Adrenal gland (tissue), 5 donors: ENCODE measurements around the gene HEG1.

Source experiments
- POLR2A ChIP-seq, 2 donors: fragments of 450-650 bp; IDR thresholded peaks; one replicate each; pipeline ENCODE4 v1.6.1; 2017; ENCODE audit warnings: antibody characterized with exemption in 2 of 2, mild to moderate bottlenecking in 2 of 2, moderate library complexity in 1 of 2
- TF ChIP-seq, protein P1 (sequence below), 6 experiments: fragments of 450-650 bp in 4 of 6; fragments of 200-600 bp in 2 of 6; sonication (generic) in 1 of 6; IDR thresholded peaks; 1 replicate in 5 of 6; 2 replicates in 1 of 6; pipeline versions ENCODE4 v1.5.1 to v1.8.0; 2016 to 2021; ENCODE audit warnings: antibody characterized with exemption in 6 of 6, mild to moderate bottlenecking in 2 of 6, moderate library complexity in 1 of 6
- donor health status: DM: no; HTN: no; CAD: no.

- TF ChIP-seq POLR2A (IDR thresholded peaks at IDR 0.05): no peak
- TF ChIP-seq, protein P1, sequence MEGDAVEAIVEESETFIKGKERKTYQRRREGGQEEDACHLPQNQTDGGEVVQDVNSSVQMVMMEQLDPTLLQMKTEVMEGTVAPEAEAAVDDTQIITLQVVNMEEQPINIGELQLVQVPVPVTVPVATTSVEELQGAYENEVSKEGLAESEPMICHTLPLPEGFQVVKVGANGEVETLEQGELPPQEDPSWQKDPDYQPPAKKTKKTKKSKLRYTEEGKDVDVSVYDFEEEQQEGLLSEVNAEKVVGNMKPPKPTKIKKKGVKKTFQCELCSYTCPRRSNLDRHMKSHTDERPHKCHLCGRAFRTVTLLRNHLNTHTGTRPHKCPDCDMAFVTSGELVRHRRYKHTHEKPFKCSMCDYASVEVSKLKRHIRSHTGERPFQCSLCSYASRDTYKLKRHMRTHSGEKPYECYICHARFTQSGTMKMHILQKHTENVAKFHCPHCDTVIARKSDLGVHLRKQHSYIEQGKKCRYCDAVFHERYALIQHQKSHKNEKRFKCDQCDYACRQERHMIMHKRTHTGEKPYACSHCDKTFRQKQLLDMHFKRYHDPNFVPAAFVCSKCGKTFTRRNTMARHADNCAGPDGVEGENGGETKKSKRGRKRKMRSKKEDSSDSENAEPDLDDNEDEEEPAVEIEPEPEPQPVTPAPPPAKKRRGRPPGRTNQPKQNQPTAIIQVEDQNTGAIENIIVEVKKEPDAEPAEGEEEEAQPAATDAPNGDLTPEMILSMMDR (IDR thresholded peaks at IDR 0.05): no peak
Observed at GRCh38 chr3:124985349-124985748, 70.4 kb downstream of the HEG1 start.
